C4-2B (cell line): ENCODE data around the gene STK17A.

ENCODE experiments used
- H3K27ac ChIP-seq: fragments of 450-650 bp; 2 replicates; pipeline ENCODE4 v1.5.1; 2017
- CTCF ChIP-seq: fragments of 450-650 bp; conservative IDR thresholded peaks from 2 replicates; pipeline ENCODE4 v1.5.1; 2017; ENCODE audit warnings: mild to moderate bottlenecking
- ZFX ChIP-seq: fragments of 450-650 bp; IDR thresholded peaks from 2 replicates; pipeline ENCODE4 v1.6.1; 2017

STK17A gene

GRCh38 chr7:43540471-43540870, 42.4 kb upstream of the STK17A start:
- no peak for TF ChIP-seq ZFX
- TF ChIP-seq CTCF: no peak
- no peak overlapping the region for H3K27ac ChIP-seq

GRCh38 chr7:43542716-43543115, 40.2 kb upstream of the STK17A start:
- no peak for TF ChIP-seq CTCF
- TF ChIP-seq ZFX: no peak

DNA sequence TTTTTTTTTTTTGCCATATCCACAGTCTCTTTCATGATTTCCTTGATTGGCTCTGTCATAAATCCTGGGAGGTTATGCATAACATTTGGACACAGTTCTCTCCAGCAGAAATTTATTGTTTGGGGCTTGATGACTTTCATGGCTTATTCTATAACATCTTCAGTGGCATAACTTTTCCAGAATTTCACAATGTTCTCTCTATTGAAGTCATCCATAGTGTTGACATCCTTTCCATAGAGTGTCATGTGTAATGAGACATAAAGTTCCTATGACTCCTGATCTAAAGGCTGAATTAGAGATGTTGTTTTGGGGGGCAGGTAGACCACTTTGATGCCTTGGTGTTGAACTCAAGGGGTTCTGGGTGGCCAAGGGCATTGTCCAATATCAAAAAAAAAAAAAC, 36.7 kb upstream of the STK17A start:
- H3K27ac ChIP-seq: no peak overlapping the region
- TF ChIP-seq ZFX (no peak), CTCF (no peak)

More at GRCh38 chr7:43542716-43543115, 40.2 kb upstream of the STK17A start:
- no peak overlapping the region for H3K27ac ChIP-seq

GRCh38 chr7:43550427-43550826, 32.5 kb upstream of the STK17A start:
- no peak overlapping the region for H3K27ac ChIP-seq
- TF ChIP-seq CTCF: no peak
- no peak for TF ChIP-seq ZFX

DNA sequence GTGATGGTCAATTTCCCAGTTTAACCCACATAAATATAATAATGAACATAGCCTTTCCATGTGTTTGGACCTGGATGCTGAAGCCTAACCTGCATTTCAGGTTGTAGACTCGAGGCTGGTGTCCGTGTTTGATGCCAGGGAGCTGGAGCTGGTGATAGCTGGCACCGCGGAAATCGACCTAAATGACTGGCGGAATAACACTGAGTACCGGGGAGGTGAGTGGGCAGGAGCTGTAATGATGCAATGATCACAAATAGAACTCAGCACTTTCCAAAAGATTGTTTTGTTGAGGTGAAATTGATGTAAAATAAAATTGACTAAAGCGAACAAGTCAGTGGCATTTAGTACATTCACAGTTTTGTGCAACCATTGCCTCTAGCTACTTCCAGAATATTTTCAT, 30.8 kb upstream of the STK17A start:
- TF ChIP-seq CTCF (no peak), ZFX (no peak)
- no peak overlapping the region for H3K27ac ChIP-seq

- TF ChIP-seq CTCF: no peak
- TF ChIP-seq ZFX: no peak
- H3K27ac ChIP-seq: no peak overlapping the region
Measured at GRCh38 chr7:43553999-43554398, 28.9 kb upstream of the STK17A start.

- no peak for TF ChIP-seq ZFX
- TF ChIP-seq CTCF: no peak
Measured at GRCh38 chr7:43554423-43554822, 28.5 kb upstream of the STK17A start.

More at GRCh38 chr7:43554423-43554822, 28.5 kb upstream of the STK17A start:
- no peak overlapping the region for H3K27ac ChIP-seq
